ENCODE measurements around the gene MADD.

- TF ChIP-seq CTCF (conservative IDR thresholded peaks at IDR 0.05; ENCODE audit: low read depth, low read length) (no peak), EZH2 (IDR thresholded peaks at IDR 0.05; ENCODE audit: borderline replicate concordance, low read depth, low read length, poor library complexity, severe bottlenecking) (no peak)
These were observed 79.7 kb downstream of the MADD start for GRCh38 chr11:47349521-47350095.

All from A673 (cell line).